Smooth muscle cell of the umbilical artery (primary cell): ENCODE results near the gene ZNF800. TPM values are rescaled to one million over a fixed set of nuclear protein-coding genes. Genes with fewer than 3 reads are reported as not detected.

Experiments
- total RNA-seq: library from RNA; depleted of rRNA; stranded (reverse); fragments of >200 nt; gene quantifications from 2 replicates; pipeline ENCODE4 v1.2.3, GENCODE V29; 2014

ZNF800 gene, protein sequence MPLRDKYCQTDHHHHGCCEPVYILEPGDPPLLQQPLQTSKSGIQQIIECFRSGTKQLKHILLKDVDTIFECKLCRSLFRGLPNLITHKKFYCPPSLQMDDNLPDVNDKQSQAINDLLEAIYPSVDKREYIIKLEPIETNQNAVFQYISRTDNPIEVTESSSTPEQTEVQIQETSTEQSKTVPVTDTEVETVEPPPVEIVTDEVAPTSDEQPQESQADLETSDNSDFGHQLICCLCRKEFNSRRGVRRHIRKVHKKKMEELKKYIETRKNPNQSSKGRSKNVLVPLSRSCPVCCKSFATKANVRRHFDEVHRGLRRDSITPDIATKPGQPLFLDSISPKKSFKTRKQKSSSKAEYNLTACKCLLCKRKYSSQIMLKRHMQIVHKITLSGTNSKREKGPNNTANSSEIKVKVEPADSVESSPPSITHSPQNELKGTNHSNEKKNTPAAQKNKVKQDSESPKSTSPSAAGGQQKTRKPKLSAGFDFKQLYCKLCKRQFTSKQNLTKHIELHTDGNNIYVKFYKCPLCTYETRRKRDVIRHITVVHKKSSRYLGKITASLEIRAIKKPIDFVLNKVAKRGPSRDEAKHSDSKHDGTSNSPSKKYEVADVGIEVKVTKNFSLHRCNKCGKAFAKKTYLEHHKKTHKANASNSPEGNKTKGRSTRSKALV
- 12.5 and 19.2 TPM in 2 replicates for total RNA-seq

DNA sequence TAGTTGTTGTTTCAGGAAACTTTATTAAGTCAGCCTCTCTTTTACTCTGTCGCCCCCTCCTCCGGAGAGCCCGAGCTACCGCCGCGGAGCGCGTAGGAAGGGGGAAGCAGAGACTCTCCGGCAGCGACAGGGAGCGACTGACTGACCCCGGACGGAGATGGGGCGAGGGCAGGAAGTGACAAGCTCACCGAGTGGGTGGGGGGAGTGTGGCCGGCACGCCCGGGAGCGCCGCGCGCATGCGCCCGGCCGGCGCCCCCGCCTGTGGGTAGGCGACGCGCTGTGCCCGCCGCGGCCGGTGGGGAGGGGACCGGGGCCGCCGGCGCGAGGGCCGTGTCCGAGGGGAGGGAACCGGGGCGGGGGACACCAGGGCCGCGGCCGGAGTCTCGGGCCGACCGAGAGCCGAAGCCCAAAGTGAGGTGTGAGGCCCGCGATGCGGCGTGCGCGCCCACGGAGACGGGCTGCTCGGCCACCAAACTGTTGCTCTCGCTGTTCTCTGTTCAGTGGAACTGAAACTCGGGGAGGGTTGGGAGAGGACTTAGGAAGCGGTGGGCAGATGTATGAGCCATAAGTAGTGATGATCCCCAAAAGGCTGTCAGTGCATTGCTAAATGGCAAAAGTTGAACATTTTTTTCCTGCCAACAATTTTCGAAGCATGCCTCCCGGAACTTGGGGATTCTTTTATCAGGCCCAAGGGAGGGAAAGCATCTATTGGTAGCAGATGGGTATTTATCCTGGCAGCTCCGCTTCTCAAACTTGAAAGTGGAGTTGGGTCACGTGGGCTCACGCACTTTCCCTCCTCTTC lies at the start of gene ZNF800:
Gene ZNF800, minus strand, starts transcription at position 143 of the 802 bp plus-strand sequence. CDS start 1,151 bp downstream, outside the sequence.

Other genes with a start within 250 kb of the ZNF800 start
- not detected in 2 replicates for gene GRM8, start 139.8 kb downstream of the ZNF800 start, total RNA-seq
- 28.1 and 29.1 TPM in 2 replicates for gene GCC1, start 192.9 kb upstream of the ZNF800 start, total RNA-seq
- gene ARF5, start 195.7 kb upstream of the ZNF800 start, total RNA-seq: 64.4 and 89.1 TPM in 2 replicates
- 0.30 and 0.46 TPM in 2 replicates for gene FSCN3, start 201.0 kb upstream of the ZNF800 start, total RNA-seq
- gene PAX4, start 225.4 kb upstream of the ZNF800 start, total RNA-seq: not detected in 2 replicates